Effector memory CD4-positive, alpha-beta T cell (primary cell): ENCODE measurements around the gene RASAL2.

Experiments used
- DNase-seq, 3 donors: peaks; one replicate each; pipeline ENCODE4 v3.0.0-alpha.2; 2020
- H3K27ac ChIP-seq: 2 replicates; pipeline ENCODE4 v1.7.0; 2013; ENCODE audit warnings: mild to moderate bottlenecking, low read length, moderate library complexity; ENCODE audit not compliant: insufficient read depth, poor library complexity, severe bottlenecking
- H3K27me3 ChIP-seq: replicated peaks from 2 replicates; pipeline ENCODE4 v1.7.0; 2013; ENCODE audit warnings: mild to moderate bottlenecking, low read length; ENCODE audit not compliant: insufficient read depth, control insufficient read depth, poor library complexity, severe bottlenecking
- H3K36me3 ChIP-seq: 2 replicates; pipeline ENCODE4 v1.7.0; 2013; ENCODE audit warnings: mild to moderate bottlenecking, low read length, moderate library complexity; ENCODE audit not compliant: control insufficient read depth, insufficient read depth
- H3K4me1 ChIP-seq: 2 replicates; pipeline ENCODE4 v1.7.0; 2013; ENCODE audit warnings: low read length, mild to moderate bottlenecking; ENCODE audit not compliant: control insufficient read depth, insufficient read depth, poor library complexity, severe bottlenecking
- H3K4me3 ChIP-seq: 2 replicates; pipeline ENCODE4 v1.7.0; 2013; ENCODE audit warnings: low read length, low read depth, mild to moderate bottlenecking; ENCODE audit not compliant: insufficient read depth, poor library complexity, severe bottlenecking
- H3K9me3 ChIP-seq: 2 replicates; pipeline ENCODE4 v1.7.0; 2013; ENCODE audit warnings: mild to moderate bottlenecking, low read length, moderate library complexity; ENCODE audit not compliant: control insufficient read depth

RASAL2 gene

GRCh38 chr1:178494569-178494971 lies 400.7 kb downstream of the RASAL2 start:
- Histone ChIP-seq H3K4me1 (no peaks in the 10 kb centered on the region), H3K4me3 (no peak overlapping the region), H3K9me3 (no peaks in the 10 kb centered on the region), H3K27me3 (no peaks in the 10 kb centered on the region), H3K27ac (no peak overlapping the region), H3K36me3 (no peaks in the 10 kb centered on the region)
- DNase-seq, result no peak

- DNase-seq, result no peak
- no peaks in the 10 kb centered on the region for H3K9me3 ChIP-seq
- no peak overlapping the region for H3K4me3 ChIP-seq
- H3K27me3 ChIP-seq, result no peaks in the 10 kb centered on the region
- no peaks in the 10 kb centered on the region for H3K36me3 ChIP-seq
- no peaks in the 10 kb centered on the region for H3K4me1 ChIP-seq
- H3K27ac ChIP-seq, result no peak overlapping the region
Observed at GRCh38 chr1:178495158-178495557, 401.3 kb downstream of the RASAL2 start.

- H3K4me3 ChIP-seq, result no peak overlapping the region
- no peaks in the 10 kb centered on the region for H3K27me3 ChIP-seq
- H3K27ac ChIP-seq, result no peak overlapping the region
- no peaks in the 10 kb centered on the region for H3K9me3 ChIP-seq
- H3K4me1 ChIP-seq, result no peaks in the 10 kb centered on the region
- no peak for DNase-seq
- no peaks in the 10 kb centered on the region for H3K36me3 ChIP-seq
Observed at GRCh38 chr1:178495741-178496409, 402.0 kb downstream of the RASAL2 start.

GRCh38 chr1:178496410-178497135 lies 402.7 kb downstream of the RASAL2 start, which contains the start of gene CLEC20A:
Gene CLEC20A (minus strand): TSS chr1:178496964. CDS start chr1:178496939, 25 bp downstream.
- no peaks in the 10 kb centered on the region for H3K27me3 ChIP-seq
- H3K27ac ChIP-seq, result no peak within 1 kb of the TSS
- H3K4me3 ChIP-seq, result no peak within 1 kb of the TSS
- H3K4me1 ChIP-seq, result no peaks in the 10 kb centered on the region
- no peaks in the 10 kb centered on the region for H3K9me3 ChIP-seq
- no peak for DNase-seq
- no peaks in the 10 kb centered on the region for H3K36me3 ChIP-seq

GRCh38 chr1:178497903-178498478 lies 404.1 kb downstream of the RASAL2 start:
- H3K27ac ChIP-seq, result no peak overlapping the region
- no peaks in the 10 kb centered on the region for H3K9me3 ChIP-seq
- DNase-seq, result no peak
- H3K4me3 ChIP-seq, result no peak overlapping the region
- H3K36me3 ChIP-seq, result no peaks in the 10 kb centered on the region
- H3K4me1 ChIP-seq, result no peaks in the 10 kb centered on the region
- H3K27me3 ChIP-seq, result no peaks in the 10 kb centered on the region

GRCh38 chr1:178498896-178499675 lies 405.2 kb downstream of the RASAL2 start:
- Histone ChIP-seq H3K27ac (no peak overlapping the region), H3K36me3 (no peaks in the 10 kb centered on the region), H3K4me3 (no peak overlapping the region), H3K27me3 (no peaks in the 10 kb centered on the region), H3K4me1 (no peaks in the 10 kb centered on the region), H3K9me3 (no peaks in the 10 kb centered on the region)
- DNase-seq, result no peak

- Histone ChIP-seq H3K4me1 (no peaks in the 10 kb centered on the region), H3K27me3 (no peaks in the 10 kb centered on the region), H3K27ac (no peak overlapping the region), H3K36me3 (no peaks in the 10 kb centered on the region), H3K9me3 (no peaks in the 10 kb centered on the region), H3K4me3 (no peak overlapping the region)
- no peak for DNase-seq
Observed at GRCh38 chr1:178500091-178500770, 406.3 kb downstream of the RASAL2 start.

GRCh38 chr1:178500936-178501554 lies 407.1 kb downstream of the RASAL2 start:
- Histone ChIP-seq H3K4me3 (no peak overlapping the region), H3K27ac (no peak overlapping the region), H3K27me3 (no peaks in the 10 kb centered on the region), H3K4me1 (no peaks in the 10 kb centered on the region), H3K9me3 (no peaks in the 10 kb centered on the region), H3K36me3 (no peaks in the 10 kb centered on the region)
- no peak for DNase-seq

- peak in 1 of 3 donors; percentile 8 for DNase-seq
Observed at GRCh38 chr1:178501705-178502329, 407.9 kb downstream of the RASAL2 start.

More at GRCh38 chr1:178501705-178502329, 407.9 kb downstream of the RASAL2 start:
- no peak overlapping the region for H3K4me3 ChIP-seq
- H3K4me1 ChIP-seq, result no peaks in the 10 kb centered on the region
- no peaks in the 10 kb centered on the region for H3K9me3 ChIP-seq
- H3K36me3 ChIP-seq, result no peaks in the 10 kb centered on the region
- H3K27me3 ChIP-seq, result no peaks in the 10 kb centered on the region
- no peak overlapping the region for H3K27ac ChIP-seq
